ENCODE measurements around the gene DOCK4.

Gene DOCK4

DNA sequence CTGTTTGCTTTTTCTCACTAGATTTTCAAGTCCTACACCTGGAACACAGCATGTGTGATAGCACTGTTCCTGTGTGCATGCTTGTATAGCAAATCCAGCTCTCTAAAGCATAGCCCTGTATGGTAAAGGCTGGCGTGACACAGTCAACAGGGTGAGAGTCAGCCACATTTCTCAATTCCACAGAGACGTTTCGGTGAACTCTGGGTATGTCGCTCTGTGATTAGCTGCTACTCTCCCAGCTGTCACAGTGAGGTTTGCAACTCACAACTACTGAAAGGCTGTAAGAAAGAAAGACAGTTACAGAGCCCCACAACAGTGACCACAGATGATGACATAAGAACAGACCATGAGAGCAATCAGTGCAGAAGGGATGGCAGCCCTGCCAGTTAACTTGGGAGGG, 473.3 kb downstream of the DOCK4 start:
- Histone ChIP-seq H4K91ac (ENCODE audit: low read depth, low read length) (no peak overlapping the region), H3K9ac (ENCODE audit: low read length) (no peak overlapping the region), H3K4ac (ENCODE audit: low read depth, low read length) (no peak overlapping the region), H3K4me1 (ENCODE audit: control insufficient read depth in 1 of 2, insufficient read depth in 2 of 2, low read length in 2 of 2) (no peaks in the 10 kb centered on the region), H3K27ac (ENCODE audit: low read depth, low read length) (no peak overlapping the region), H3K27me3 (ENCODE audit: insufficient read depth, low read length) (no peaks in the 10 kb centered on the region), H3K4me2 (ENCODE audit: low read length) (no peak overlapping the region), H3K36me3 (ENCODE audit: control insufficient read depth in 1 of 2, insufficient read depth in 2 of 2, low read length in 2 of 2) (peaks cover 2 to 5% of the 10 kb centered on the region in 2 experiments), H2BK5ac (ENCODE audit: low read depth, low read length, poor library complexity) (no peak overlapping the region), H2AFZ (ENCODE audit: insufficient read depth, low read length, poor library complexity) (no peak overlapping the region), H3K79me2 (ENCODE audit: control insufficient read depth, insufficient read depth, low read length, poor library complexity) (no peaks in the 10 kb centered on the region), H2BK12ac (ENCODE audit: low read length) (no peak overlapping the region), H3K4me3 (ENCODE audit: low read depth, low read length) (no peak overlapping the region), H4K12ac (ENCODE audit: low read depth, low read length) (no peak overlapping the region), H2AK5ac (ENCODE audit: low read length) (no peak overlapping the region), H3K14ac (ENCODE audit: low read length) (no peak overlapping the region), H4K8ac (ENCODE audit: low read depth, low read length) (no peak overlapping the region), H3K79me1 (ENCODE audit: low read length) (no peaks in the 10 kb centered on the region), H2BK120ac (ENCODE audit: insufficient read depth, low read length, poor library complexity) (no peak overlapping the region), H3K18ac (ENCODE audit: low read length) (no peak overlapping the region), H3K9me3 (ENCODE audit: insufficient read depth, low read depth, low read length) (no peaks in the 10 kb centered on the region), H3K23ac (ENCODE audit: low read length) (no peak overlapping the region)
- no CpG with 5 or more reads among the region's 4 CpGs for WGBS (ENCODE audit: extremely low coverage, insufficient coverage, insufficient read length)
- DNase-seq = no peak

DNA sequence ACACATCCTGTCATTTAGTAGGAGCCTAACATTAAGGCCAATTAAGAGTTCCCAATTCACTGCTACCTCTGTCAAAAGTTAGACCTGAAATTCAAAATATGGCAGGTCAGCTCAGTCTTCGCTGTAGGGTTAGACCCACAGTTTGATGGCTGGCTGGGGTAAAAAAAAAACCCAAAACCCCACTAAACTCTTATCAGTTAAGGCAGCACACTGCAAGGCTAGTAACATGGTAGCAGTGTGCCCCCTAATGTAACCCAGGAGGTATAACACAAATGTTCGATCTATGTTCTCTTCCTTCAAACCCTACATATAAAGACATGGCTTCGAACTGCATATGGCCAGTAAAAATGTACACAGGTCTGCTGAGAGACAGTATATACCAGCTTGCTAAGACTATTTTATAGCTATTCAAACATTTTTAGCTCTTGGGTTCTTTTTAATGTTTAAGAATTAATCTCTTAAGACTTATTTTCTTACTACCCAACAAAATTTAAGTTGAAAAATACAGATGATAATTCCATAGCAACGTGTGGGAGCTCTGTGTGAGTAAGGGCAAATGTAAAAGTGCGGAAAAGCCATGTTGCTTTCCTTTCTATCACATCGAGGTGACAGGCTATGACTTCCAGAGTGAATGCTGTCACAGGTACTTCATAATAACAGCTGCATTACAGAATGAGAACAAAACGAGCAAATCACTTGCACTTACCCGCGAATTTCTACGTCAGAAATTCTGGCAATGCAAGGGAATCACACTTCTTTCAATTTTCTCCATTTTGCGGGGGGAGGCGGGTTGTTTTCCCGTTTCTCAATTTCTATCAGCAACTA, 475.5 kb downstream of the DOCK4 start:
- no peaks in the 10 kb centered on the region for H3K79me1 ChIP-seq (ENCODE audit: low read length)
- H3K79me2 ChIP-seq (ENCODE audit: control insufficient read depth, insufficient read depth, low read length, poor library complexity) = no peaks in the 10 kb centered on the region
- no peak overlapping the region for H3K9ac ChIP-seq (ENCODE audit: low read length)
- H3K27me3 ChIP-seq (ENCODE audit: insufficient read depth, low read length) = no peaks in the 10 kb centered on the region
- H4K12ac ChIP-seq (ENCODE audit: low read depth, low read length) = no peak overlapping the region
- no peaks in the 10 kb centered on the region for H3K4me1 ChIP-seq (ENCODE audit: control insufficient read depth in 1 of 2, insufficient read depth in 2 of 2, low read length in 2 of 2)
- no peak overlapping the region for H3K27ac ChIP-seq (ENCODE audit: low read depth, low read length)
- no peak overlapping the region for H3K4me2 ChIP-seq (ENCODE audit: low read length)
- no peak overlapping the region for H2AFZ ChIP-seq (ENCODE audit: insufficient read depth, low read length, poor library complexity)
- no peak overlapping the region for H2AK5ac ChIP-seq (ENCODE audit: low read length)
- no peaks in the 10 kb centered on the region for H3K9me3 ChIP-seq (ENCODE audit: insufficient read depth, low read depth, low read length)
- no CpG with 5 or more reads among the region's 13 CpGs for WGBS (ENCODE audit: extremely low coverage, insufficient coverage, insufficient read length)
- H4K91ac ChIP-seq (ENCODE audit: low read depth, low read length) = no peak overlapping the region
- H3K18ac ChIP-seq (ENCODE audit: low read length) = no peak overlapping the region
- no peak overlapping the region for H3K14ac ChIP-seq (ENCODE audit: low read length)
- no peak overlapping the region for H3K4me3 ChIP-seq (ENCODE audit: low read depth, low read length)
- H3K4ac ChIP-seq (ENCODE audit: low read depth, low read length) = no peak overlapping the region
- H2BK12ac ChIP-seq (ENCODE audit: low read length) = no peak overlapping the region
- H2BK120ac ChIP-seq (ENCODE audit: insufficient read depth, low read length, poor library complexity) = no peak overlapping the region
- no peak overlapping the region for H4K8ac ChIP-seq (ENCODE audit: low read depth, low read length)
- no peak overlapping the region for H3K23ac ChIP-seq (ENCODE audit: low read length)
- H3K36me3 ChIP-seq (ENCODE audit: control insufficient read depth in 1 of 2, insufficient read depth in 2 of 2, low read length in 2 of 2) = peaks cover 2 to 5% of the 10 kb centered on the region in 2 experiments
- H2BK5ac ChIP-seq (ENCODE audit: low read depth, low read length, poor library complexity) = no peak overlapping the region
- DNase-seq = peak in 1 of 2 donors; percentile 52

DNA sequence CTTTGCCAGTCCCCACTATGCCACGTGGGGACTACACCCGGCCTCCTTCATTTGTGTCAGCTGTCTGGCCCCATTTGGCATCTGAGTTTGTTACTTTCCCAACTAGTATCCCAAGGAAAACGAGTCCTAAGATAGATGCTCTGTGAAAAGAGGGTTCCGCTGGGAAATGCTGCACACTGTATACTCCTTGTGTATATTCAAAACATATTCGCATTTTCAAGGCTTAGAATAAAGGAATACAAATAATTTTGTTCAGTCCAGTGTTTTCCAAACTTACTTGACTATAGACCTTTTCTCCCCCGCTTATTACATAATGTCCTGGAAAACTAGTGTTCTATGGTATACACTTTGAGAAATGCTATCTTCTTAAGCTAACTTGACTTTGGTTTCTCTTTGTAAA, 476.1 kb downstream of the DOCK4 start:
- H4K8ac ChIP-seq (ENCODE audit: low read depth, low read length) = no peak overlapping the region
- no peak overlapping the region for H2BK5ac ChIP-seq (ENCODE audit: low read depth, low read length, poor library complexity)
- DNase-seq = no peak
- no peak overlapping the region for H3K4me2 ChIP-seq (ENCODE audit: low read length)
- H3K9me3 ChIP-seq (ENCODE audit: insufficient read depth, low read depth, low read length) = no peaks in the 10 kb centered on the region
- H2AFZ ChIP-seq (ENCODE audit: insufficient read depth, low read length, poor library complexity) = no peak overlapping the region
- H2BK12ac ChIP-seq (ENCODE audit: low read length) = no peak overlapping the region
- H3K4me3 ChIP-seq (ENCODE audit: low read depth, low read length) = no peak overlapping the region
- no peaks in the 10 kb centered on the region for H3K4me1 ChIP-seq (ENCODE audit: control insufficient read depth in 1 of 2, insufficient read depth in 2 of 2, low read length in 2 of 2)
- H3K4ac ChIP-seq (ENCODE audit: low read depth, low read length) = no peak overlapping the region
- H3K18ac ChIP-seq (ENCODE audit: low read length) = no peak overlapping the region
- no peak overlapping the region for H2AK5ac ChIP-seq (ENCODE audit: low read length)
- H2BK120ac ChIP-seq (ENCODE audit: insufficient read depth, low read length, poor library complexity) = no peak overlapping the region
- no peak overlapping the region for H3K27ac ChIP-seq (ENCODE audit: low read depth, low read length)
- no peak overlapping the region for H3K14ac ChIP-seq (ENCODE audit: low read length)
- no peaks in the 10 kb centered on the region for H3K79me2 ChIP-seq (ENCODE audit: control insufficient read depth, insufficient read depth, low read length, poor library complexity)
- no peaks in the 10 kb centered on the region for H3K79me1 ChIP-seq (ENCODE audit: low read length)
- H3K23ac ChIP-seq (ENCODE audit: low read length) = no peak overlapping the region
- no peak overlapping the region for H4K91ac ChIP-seq (ENCODE audit: low read depth, low read length)
- H3K27me3 ChIP-seq (ENCODE audit: insufficient read depth, low read length) = no peaks in the 10 kb centered on the region
- no peak overlapping the region for H3K9ac ChIP-seq (ENCODE audit: low read length)
- H4K12ac ChIP-seq (ENCODE audit: low read depth, low read length) = no peak overlapping the region
- no CpG with 5 or more reads among the region's 6 CpGs for WGBS (ENCODE audit: extremely low coverage, insufficient coverage, insufficient read length)
- H3K36me3 ChIP-seq (ENCODE audit: control insufficient read depth in 1 of 2, insufficient read depth in 2 of 2, low read length in 2 of 2) = peaks cover 2 to 5% of the 10 kb centered on the region in 2 experiments

GRCh38 chr7:111729483-111729882, 476.7 kb downstream of the DOCK4 start:
- no peak overlapping the region for H2BK5ac ChIP-seq (ENCODE audit: low read depth, low read length, poor library complexity)
- no peak overlapping the region for H3K4me3 ChIP-seq (ENCODE audit: low read depth, low read length)
- H3K79me2 ChIP-seq (ENCODE audit: control insufficient read depth, insufficient read depth, low read length, poor library complexity) = no peaks in the 10 kb centered on the region
- H3K9me3 ChIP-seq (ENCODE audit: insufficient read depth, low read depth, low read length) = no peaks in the 10 kb centered on the region
- no peak overlapping the region for H2BK12ac ChIP-seq (ENCODE audit: low read length)
- no peak overlapping the region for H3K14ac ChIP-seq (ENCODE audit: low read length)
- H4K91ac ChIP-seq (ENCODE audit: low read depth, low read length) = no peak overlapping the region
- no peaks in the 10 kb centered on the region for H3K27me3 ChIP-seq (ENCODE audit: insufficient read depth, low read length)
- no peak overlapping the region for H2AFZ ChIP-seq (ENCODE audit: insufficient read depth, low read length, poor library complexity)
- H4K8ac ChIP-seq (ENCODE audit: low read depth, low read length) = no peak overlapping the region
- no peak overlapping the region for H3K18ac ChIP-seq (ENCODE audit: low read length)
- H3K4ac ChIP-seq (ENCODE audit: low read depth, low read length) = no peak overlapping the region
- H2AK5ac ChIP-seq (ENCODE audit: low read length) = no peak overlapping the region
- WGBS (ENCODE audit: extremely low coverage, insufficient coverage, insufficient read length) = no CpG with 5 or more reads among the region's 7 CpGs
- H3K4me2 ChIP-seq (ENCODE audit: low read length) = no peak overlapping the region
- DNase-seq = no peak
- no peaks in the 10 kb centered on the region for H3K79me1 ChIP-seq (ENCODE audit: low read length)
- no peaks in the 10 kb centered on the region for H3K4me1 ChIP-seq (ENCODE audit: control insufficient read depth in 1 of 2, insufficient read depth in 2 of 2, low read length in 2 of 2)
- no peak overlapping the region for H3K9ac ChIP-seq (ENCODE audit: low read length)
- no peak overlapping the region for H3K27ac ChIP-seq (ENCODE audit: low read depth, low read length)
- peaks cover 2 to 5% of the 10 kb centered on the region in 2 experiments for H3K36me3 ChIP-seq (ENCODE audit: control insufficient read depth in 1 of 2, insufficient read depth in 2 of 2, low read length in 2 of 2)
- H2BK120ac ChIP-seq (ENCODE audit: insufficient read depth, low read length, poor library complexity) = no peak overlapping the region
- no peak overlapping the region for H3K23ac ChIP-seq (ENCODE audit: low read length)
- no peak overlapping the region for H4K12ac ChIP-seq (ENCODE audit: low read depth, low read length)

Measured in trophoblast cell (in vitro differentiated cells and primary cell).